LHCN-M2 (cell line): ENCODE measurements around the gene KCNF1. TPM values are rescaled to one million over a fixed set of nuclear protein-coding genes. Genes with fewer than 3 reads are reported as not detected.

Experiments
- total RNA-seq: library from RNA; depleted of rRNA; stranded (reverse); fragments of >200 nt; gene quantifications from 2 replicates; pipeline ENCODE4 v1.2.3, GENCODE V29; 2014; rRNA removed

The KCNF1 gene
- total RNA-seq, 1 experiment from 2014 or later: 0.29 TPM

Other genes starting within 250 kb of the KCNF1 start
- 40.5 and 43.4 TPM in 2 replicates for gene NOL10, start 222.0 kb upstream of the KCNF1 start, total RNA-seq
- not detected in 2 replicates for gene ATP6V1C2, start 190.3 kb upstream of the KCNF1 start, total RNA-seq
- gene PDIA6, start 99.1 kb upstream of the KCNF1 start, total RNA-seq: 256 and 274 TPM in 2 replicates
- gene SLC66A3, start 243.5 kb downstream of the KCNF1 start, total RNA-seq: 37.8 and 55.9 TPM in 2 replicates